Measurements from ENCODE around the gene PRSS22. TPM values are rescaled to one million over a fixed set of nuclear protein-coding genes. Genes with fewer than 3 reads are reported as not detected.
A peak's percentile ranks its signal among the peaks of the same experiment; 100 is the strongest.

PRSS22 gene
- total RNA-seq, 4 donors from 2014 or later, result not detected

- Histone ChIP-seq H3K9me3 (no peaks in the 10 kb centered on the region), H3K4me3 (peak overlapping the region; percentile 77 to 91 (median 87)), H3K27ac (peak overlapping the region; percentile 91 to 96 (median 94)), H3K27me3 (no peaks in the 10 kb centered on the region), H3K4me1 (peaks cover 11 to 14% of the 10 kb centered on the region in 2 donors), H3K36me3 (no peaks in the 10 kb centered on the region)
- ATAC-seq (peak; percentile 2 to 7), DNase-seq (peak in 1 of 2 donors; percentile 22)
- intact Hi-C loops (cut with DNase I; ENCODE audit: low total_unique reads), result loop anchor here (1.0 to 2.0 kb wide), 4 partner anchors 14 to 115 kb away; partner anchors contain the start of gene TNFRSF12A
- TF ChIP-seq CTCF (IDR thresholded peaks at IDR 0.05 in 4 of 5, conservative IDR thresholded peaks at IDR 0.05 in 1 of 5) (no peak), POLR2A (IDR thresholded peaks at IDR 0.05) (no peak)
- in situ Hi-C loops (cut with MboI; ENCODE audit: low sequenced_read_pairs in 4 of 4), result no loop called here
These were observed 46.9 kb upstream of the PRSS22 start for GRCh38 chr16:2904922-2905240.

DNA sequence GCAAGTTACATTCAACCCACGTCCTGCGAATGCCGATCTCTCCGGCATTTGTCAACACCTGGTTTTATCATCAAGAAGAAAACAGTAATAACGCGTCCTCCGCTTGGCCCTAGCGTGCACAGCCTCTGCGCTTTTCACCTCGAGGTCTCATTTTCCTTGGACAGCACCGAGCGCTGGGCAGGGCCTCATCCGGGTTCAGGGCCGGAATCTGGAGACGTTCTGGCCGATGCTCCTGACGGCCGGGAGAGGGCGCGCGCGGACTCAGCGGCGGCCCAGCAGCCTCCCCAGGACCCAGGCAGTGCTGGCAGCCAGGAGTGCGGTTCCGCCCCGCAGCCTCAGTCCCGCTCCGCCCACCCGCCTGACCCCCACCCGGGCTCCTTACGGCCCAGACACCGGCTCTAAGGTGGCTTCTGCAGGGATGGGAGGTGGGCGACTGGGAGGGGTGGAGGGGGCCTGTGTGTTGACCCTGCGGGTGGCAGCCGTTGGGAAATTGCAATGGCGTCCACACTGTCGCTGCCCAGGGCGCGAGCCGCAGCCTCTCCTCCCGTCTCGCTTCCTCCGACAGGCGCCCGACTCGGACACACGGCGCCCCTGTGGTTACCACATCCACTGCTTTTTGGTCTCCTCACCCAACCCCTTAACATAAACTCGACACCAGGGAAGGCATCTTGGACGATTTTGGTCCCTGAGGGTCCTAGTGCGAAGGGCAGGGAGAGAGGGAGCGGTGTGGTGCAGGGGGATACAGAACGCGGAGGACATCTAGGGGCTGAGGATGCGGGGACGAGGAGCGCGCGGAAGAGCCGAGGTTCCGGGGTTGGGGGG lies 46.3 kb upstream of the PRSS22 start:
- ATAC-seq (peak; percentile 52 to 57), DNase-seq (peak; percentile 70 to 78)
- peaks cover 11 to 14% of the 10 kb centered on the region in 2 donors for H3K4me1 ChIP-seq
- no peaks in the 10 kb centered on the region for H3K36me3 ChIP-seq
- H3K4me3 ChIP-seq, result peak overlapping the region; percentile 77 to 91 (median 87)
- H3K27ac ChIP-seq, result peak overlapping the region; percentile 91 to 96 (median 94)
- in situ Hi-C loops (cut with MboI; ENCODE audit: low sequenced_read_pairs in 4 of 4), result no loop called here
- H3K9me3 ChIP-seq, result no peaks in the 10 kb centered on the region
- TF ChIP-seq CTCF (IDR thresholded peaks at IDR 0.05 in 4 of 5, conservative IDR thresholded peaks at IDR 0.05 in 1 of 5) (peak; percentile 85 to 98 (median 93)), POLR2A (IDR thresholded peaks at IDR 0.05) (peak in 1 of 2 donors; percentile 23)
- H3K27me3 ChIP-seq, result no peaks in the 10 kb centered on the region
- intact Hi-C loops (cut with DNase I; ENCODE audit: low total_unique reads), result loop anchor here (1.0 to 2.0 kb wide), 2 partner anchors 15 to 22 kb away; no protein-coding TSS in a partner anchor

DNA sequence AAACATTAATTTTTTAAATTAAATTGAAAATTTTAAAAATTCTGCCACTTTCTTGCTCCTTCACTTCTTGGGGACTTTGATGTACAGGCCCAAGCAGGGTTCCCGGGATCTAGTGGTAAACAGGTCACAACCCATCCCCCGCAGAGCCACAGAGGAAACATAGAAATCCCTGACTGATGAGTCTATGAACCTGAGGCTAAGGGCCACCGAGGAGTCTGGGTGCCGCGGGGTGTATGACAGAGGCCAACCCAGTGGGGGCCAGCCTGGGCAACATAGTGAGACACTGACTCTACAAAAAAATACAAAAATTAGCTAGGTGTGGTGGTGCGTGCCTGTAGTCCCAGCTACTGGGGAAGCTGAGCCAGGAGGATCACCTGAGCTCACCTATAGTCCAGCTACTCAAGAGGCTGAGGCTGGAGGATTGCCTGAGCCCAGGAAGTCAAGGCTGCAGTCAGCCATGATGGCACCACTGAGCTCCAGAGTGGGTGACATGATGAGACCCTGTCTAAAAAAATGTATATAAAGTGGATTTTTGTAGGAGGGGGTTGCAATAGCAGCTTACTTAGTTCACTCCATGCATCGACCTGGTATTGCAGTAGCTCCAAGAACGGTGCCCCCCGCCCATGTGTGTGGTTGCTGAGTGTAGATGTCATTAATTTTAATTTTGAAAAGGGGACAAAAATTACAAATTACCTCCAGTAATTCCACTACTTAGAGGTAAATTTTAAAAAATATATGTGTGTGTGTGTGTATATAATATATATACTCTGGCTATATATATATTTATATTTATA lies 44.6 kb upstream of the PRSS22 start:
- Histone ChIP-seq H3K27ac (no peak overlapping the region), H3K4me1 (peaks cover 11 to 14% of the 10 kb centered on the region in 2 donors), H3K36me3 (no peaks in the 10 kb centered on the region), H3K27me3 (no peaks in the 10 kb centered on the region), H3K9me3 (no peaks in the 10 kb centered on the region), H3K4me3 (no peak overlapping the region)
- in situ Hi-C loops (cut with MboI; ENCODE audit: low sequenced_read_pairs in 4 of 4) (no loop called here), intact Hi-C loops (cut with DNase I; ENCODE audit: low total_unique reads) (no loop called here)
- no peak for DNase-seq
- TF ChIP-seq CTCF (IDR thresholded peaks at IDR 0.05 in 4 of 5, conservative IDR thresholded peaks at IDR 0.05 in 1 of 5), result no peak
- TF ChIP-seq POLR2A (IDR thresholded peaks at IDR 0.05), result no peak
- no peak for ATAC-seq

DNA sequence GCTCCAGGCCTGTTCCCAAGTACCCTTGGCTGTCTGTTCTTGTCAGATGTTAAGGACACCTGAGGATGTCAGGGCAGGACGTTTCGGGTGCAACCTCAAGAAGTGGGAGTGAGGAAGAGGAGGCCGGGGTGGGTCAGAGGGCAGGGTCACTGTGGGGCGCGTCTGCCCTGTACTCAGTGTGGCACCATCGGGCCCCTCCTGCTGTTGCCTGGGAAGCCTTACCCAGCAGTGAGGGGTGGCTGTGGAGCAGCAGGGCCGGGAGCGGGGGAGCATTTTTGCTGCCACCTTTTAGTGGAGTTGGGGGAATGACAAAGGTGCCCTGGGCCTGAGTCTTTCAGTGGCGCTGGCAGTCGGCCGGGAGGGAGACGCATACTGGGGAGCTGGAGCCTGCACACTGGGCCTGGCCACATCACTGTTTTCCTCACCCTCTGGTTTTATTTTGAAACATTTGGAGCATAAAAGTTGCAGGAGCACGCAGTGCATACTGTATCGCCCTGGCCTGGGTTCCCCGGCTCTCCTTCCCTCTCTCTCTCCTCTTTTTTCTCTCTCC lies 42.6 kb upstream of the PRSS22 start:
- peaks cover 4 to 7% of the 10 kb centered on the region in 2 donors for H3K4me1 ChIP-seq
- H3K36me3 ChIP-seq, result peaks cover 0 to 6% of the 10 kb centered on the region in 2 donors
- no peak overlapping the region for H3K4me3 ChIP-seq
- in situ Hi-C loops (cut with MboI; ENCODE audit: low sequenced_read_pairs in 4 of 4), result no loop called here
- no peak overlapping the region for H3K27ac ChIP-seq
- DNase-seq (no peak), ATAC-seq (no peak)
- no peaks in the 10 kb centered on the region for H3K27me3 ChIP-seq
- no peaks in the 10 kb centered on the region for H3K9me3 ChIP-seq
- TF ChIP-seq CTCF (IDR thresholded peaks at IDR 0.05 in 4 of 5, conservative IDR thresholded peaks at IDR 0.05 in 1 of 5) (no peak), POLR2A (IDR thresholded peaks at IDR 0.05) (no peak)
- intact Hi-C loops (cut with DNase I; ENCODE audit: low total_unique reads), result no loop called here
